AG08395 (cell line): ENCODE results near the gene NACC2.

Experiments
- DNase-seq: peaks from one replicate; pipeline ENCODE4 v3.0.0; 2012; ENCODE audit warnings: mixed read lengths, low spot score

Gene NACC2, protein sequence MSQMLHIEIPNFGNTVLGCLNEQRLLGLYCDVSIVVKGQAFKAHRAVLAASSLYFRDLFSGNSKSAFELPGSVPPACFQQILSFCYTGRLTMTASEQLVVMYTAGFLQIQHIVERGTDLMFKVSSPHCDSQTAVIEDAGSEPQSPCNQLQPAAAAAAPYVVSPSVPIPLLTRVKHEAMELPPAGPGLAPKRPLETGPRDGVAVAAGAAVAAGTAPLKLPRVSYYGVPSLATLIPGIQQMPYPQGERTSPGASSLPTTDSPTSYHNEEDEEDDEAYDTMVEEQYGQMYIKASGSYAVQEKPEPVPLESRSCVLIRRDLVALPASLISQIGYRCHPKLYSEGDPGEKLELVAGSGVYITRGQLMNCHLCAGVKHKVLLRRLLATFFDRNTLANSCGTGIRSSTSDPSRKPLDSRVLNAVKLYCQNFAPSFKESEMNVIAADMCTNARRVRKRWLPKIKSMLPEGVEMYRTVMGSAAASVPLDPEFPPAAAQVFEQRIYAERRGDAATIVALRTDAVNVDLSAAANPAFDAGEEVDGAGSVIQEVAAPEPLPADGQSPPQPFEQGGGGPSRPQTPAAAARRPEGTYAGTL

DNA sequence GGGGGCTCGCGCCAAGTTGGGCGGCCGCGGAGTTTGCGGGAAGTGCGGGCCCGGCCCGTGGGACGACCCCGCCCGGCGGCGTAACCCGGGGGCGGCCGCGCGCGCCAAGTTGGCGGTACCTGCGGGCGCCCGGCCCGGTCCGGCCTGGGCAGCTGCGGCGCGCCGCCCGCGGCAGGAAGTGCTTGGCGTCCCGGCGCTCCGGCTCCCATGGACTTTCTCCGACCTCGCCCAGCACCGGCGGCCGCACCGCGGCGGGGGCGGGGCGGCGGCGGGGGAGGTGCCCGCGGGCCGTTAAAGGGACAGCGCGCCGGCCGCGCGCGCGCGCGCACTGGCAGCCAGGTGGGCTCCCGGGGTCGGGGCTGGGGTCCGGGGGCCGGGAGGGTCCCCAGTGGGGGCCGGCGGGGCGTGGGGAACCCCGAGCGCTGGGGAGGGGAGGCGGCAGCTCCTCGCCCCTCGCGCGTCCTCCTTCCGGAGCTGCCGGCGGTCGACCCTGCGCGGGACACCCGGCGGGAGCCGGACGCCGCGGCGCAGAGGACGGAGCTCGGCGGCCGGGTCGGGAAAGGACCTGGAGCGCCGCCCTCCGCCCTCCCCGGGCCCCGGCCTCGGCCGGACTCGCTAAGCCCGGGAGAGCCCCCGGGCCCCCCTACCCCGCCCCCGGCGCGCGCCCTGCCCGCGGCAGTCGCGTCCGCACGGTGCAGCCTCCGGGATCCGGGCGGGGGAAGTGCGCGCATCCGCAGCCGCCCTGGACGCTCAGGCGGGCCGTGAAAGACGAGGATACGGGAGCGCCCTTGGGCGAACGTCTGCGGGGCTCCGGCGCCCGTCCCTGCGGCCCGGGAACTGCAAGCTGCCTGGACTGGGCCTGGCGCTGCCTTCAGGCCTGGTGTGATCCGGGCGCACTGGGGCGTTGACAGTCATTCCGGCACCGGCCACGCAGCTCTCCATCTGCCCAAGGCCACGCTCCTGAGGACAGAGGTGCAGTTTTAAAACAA lies at the start of gene NACC2:
Gene NACC2, minus strand, starts transcription at position 220 of the 989 bp plus-strand sequence. CDS start 44,768 bp downstream, outside the sequence.
- peak; percentile 85 for DNase-seq

DNA sequence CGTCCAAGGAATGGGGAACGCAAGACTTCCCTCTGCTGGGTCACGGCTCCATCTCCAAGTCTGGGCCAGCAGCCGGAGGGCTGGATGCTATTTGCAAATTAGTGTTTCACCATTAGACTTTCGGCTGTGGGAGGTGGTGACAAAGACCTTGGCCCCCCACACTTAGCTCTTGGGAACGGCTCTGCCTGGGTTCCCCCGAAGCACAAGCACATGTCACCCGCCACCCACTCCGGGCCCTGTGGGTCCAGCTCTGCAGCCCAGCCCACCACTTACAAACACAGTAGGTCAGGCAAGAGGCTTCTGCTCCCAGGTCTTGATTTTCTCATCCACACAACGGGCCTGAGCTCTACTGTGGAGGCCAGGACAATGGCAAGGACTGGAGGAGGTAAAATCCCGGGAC lies 49.4 kb upstream of the NACC2 start:
- DNase-seq, result no peak

DNA sequence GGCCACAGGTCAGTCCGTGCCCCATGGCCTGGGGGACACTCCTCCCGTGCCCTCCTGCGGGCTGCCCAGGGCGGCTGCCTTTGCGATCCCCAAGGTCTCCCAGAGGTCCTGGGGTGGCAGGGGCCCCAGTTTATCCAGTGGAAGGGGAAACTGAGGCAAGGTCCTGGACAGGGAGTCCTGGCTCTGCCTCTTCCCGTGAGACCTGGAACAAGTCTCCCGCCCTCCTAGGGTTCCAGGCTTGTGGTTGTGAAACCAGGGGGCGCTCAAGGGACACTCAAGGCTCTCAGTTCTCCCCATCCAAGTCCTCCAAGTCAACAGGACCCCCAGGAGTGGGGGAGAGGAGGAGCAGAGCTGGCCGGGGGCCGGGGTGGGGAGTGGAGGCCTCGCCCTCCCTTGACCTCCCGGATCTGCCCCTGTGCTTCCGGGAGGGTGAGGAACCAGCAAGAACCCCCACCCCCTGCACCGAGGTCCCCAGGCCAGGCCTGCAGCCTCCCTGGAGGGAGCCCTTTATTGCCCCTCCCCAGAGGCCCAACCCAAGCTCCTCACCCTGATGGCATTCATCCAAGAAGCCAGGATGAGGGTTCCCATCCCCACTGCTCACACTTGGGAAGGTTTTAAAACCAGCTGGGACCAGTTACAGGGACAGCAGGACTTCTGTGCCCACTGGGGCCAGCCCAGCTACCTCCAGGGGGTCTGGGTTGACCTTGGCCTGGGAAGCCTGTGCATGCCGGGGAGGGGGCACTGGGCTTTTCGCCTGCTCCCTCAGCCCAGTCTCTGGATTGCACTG lies 48.3 kb upstream of the NACC2 start:
- DNase-seq, result no peak

DNA sequence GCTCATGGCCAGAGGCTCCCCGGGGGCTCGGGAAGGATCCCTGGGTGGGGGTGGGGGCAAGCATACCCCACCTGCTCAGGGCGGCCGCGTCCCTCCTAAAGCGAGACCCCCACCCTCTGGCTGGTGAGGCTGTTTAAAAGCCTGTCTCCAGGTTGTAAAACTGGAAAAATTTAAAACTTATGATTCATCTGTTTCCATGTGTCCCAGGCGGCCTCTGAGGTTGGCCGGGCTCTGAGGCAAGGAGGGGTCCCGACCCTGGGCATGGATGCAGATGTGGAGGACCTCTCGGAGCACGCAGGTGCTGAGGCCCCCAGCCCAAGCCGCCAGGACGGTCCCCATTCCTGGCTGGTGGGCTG lies 47.7 kb upstream of the NACC2 start:
- DNase-seq, result no peak

DNA sequence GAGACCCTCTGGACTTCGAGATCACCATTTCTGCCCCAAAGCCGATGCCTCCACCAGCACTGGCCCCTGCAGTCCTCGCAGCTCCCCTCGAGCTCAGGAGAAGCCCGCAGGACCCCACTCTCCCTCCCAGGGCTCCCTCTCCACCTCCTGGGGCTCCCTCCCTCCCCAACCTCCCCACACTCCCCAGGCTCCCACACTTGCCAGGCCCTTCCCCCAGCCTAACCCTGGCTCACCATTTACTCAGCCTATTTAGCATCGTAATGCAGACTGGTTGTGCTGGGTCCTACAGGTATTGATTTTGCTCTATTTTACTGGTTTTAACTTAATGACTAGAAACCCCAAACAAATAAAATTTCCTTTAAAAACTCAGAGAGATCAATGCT lies 47.3 kb upstream of the NACC2 start:
- no peak for DNase-seq

DNA sequence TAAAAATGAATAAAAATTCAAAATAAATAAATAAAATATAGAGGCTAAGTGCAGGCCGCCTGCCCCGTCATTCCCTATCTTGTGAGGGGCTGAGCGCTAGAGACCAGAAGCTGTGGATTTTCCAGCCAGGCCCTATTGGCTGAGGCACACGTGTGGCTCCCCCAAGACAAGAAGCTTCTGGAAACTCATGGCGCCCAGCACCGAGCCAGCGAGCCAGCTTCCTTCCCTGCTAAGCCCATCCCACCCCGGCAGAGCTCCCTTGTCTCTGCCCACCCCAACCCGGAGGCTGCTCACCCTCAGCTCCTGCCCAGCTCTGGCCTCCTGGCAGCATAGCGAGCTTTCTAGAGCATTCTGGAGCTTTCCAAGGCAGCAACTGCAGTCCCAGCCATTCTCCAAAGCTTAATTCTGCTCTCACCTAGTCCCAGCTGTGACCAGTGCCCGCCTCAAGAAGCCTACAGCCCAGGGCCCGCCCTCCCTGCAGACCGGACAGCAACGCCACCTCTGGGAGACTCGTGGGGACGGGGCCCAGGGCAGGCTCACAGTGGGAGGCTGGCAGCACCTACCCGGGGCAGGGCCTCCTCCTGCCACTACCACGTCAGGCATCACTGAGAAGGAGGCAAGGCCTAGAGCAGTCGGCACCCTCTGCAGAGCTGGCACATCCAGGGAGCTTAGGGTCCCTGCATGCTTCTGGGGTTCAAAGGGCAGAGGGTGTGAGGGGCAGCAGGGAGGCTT lies 46.8 kb upstream of the NACC2 start:
- no peak for DNase-seq

DNA sequence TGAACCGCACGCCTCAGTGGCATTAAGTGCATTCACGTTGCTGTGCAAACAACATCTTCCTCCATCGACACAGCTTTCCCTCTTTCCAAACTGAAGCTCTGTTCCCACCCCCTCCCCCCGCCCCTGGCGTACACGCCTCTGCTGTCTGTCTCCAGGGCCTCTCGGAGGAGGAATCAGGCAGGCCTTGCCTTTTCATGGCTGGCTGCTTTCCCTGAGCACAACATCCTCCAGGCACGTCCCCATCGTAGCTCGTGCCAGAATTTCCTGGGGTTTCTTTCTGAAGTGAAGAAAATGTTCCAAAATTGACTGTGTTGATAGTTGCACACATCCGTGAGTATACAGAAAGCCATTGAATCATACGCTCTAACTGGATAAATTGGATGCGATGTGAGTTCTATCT lies 45.9 kb upstream of the NACC2 start:
- no peak for DNase-seq

DNA sequence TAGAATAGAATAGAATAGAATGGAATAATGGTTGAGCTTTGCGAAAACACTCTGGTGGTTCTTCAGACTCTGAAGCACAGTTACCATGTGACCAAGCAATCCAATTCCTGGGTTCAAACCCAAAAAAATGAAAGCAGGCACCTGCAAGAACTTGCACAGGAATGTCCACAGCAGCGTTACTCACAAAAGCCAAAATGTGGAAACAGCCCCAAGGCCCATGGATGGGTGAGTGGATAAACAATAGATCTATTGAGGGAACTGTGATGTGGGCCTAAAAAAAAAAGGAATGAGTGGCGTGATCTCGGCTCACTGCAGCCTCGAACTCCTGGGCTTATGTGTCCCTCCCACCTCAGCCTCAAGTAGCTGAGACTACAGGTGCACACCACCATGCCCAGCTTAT lies 45.0 kb upstream of the NACC2 start:
- no peak for DNase-seq

DNA sequence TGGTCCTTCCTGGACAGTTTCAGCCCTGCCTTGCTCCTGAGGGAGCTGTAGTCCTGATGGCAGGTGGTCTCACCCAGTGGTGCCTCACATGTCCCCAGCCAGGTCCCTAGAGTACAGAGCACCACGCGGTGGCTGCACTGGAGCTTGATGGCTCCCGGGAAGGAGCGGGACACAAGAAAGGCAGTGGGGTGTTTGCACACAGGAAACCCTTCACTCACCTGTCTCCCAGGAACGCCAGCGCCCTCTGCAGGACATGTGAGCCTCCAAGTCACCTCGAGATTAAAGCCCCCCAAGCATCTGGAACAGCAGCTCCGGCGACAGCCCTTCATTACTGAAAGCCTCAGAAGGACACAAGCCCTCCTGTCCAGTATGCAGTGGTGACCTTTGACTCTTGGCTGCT lies 43.5 kb upstream of the NACC2 start:
- DNase-seq, result no peak

DNA sequence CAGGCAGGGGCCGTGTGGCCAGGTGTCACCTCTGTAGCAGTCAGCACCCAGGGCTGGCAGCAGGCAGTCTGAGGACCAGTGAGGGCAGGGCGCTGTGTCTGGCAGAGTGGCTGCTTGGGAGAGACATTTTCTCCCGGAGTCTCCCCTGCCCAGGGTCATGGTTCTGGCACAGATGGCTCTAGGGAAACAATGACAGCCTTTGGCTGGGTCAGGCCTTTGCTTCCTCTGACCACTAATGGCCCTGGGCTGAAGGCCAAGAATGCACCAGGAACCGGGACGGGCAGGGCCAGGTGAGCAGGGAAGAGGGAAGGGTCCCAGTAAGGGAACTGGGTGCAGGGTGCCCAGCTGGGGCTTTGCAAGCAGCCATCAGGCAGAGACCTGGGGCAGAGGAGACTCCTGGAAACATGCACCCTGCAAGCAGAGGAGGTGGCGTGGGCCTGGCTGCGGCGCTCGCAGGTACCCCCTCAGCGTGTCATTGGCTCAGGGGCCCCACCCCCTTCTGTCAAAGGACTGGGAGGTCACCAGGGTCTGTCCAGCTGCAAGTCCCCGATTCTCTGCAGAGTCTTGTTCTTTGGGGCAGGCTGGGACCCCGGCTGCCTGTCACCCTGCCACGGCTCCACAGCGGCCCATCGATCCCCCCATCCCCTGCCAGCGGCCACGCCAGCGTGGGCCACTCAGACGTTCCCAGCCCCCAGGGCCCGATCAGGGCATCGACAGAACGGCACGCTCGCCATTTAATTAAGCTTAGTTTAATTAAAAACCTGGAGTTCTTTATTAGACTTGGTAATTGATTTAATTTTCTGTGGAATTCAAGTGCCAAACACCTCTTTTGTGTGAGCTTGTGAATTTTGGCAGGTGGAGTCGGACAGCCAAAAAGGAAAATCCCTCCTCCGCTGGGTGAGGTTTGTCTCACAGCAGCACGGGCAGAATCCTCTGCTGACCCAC lies 42.5 kb upstream of the NACC2 start:
- no peak for DNase-seq

DNA sequence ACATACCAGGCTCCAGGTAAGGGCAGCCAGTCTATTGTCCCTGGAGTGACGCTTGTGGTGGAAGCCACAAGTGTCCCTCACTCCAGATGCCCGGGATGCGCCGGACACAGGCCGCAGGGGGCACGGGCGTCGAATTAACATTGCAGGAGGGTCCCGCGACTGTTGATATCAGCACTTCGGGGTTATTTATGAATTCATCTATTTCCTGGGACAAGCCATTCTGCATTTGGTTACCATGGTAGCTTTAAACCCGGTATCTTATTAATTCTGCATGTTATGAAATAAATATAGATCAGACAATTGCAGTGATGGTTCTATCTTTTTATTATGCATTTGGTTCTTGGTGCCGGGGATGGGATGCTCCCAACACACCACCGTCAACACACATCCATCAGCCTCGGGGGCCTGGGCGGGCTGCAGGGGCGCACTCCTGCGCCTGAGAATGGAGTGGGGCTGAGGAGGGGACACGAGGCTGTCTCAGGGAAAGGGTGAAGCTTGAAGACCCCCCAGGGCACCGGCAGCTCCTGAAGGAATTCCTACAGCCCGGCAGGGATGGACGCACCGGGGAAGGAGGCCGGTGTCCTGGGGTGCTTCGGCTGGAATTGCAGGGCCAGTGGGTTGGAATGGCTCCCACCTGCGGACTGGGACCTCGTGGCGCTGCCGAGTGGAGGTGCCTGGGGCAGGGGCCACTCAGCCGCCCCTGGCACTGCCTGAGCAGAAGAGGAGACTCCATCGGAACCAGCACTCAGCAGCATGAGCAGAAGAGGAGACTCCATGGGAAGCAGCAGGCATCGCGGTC lies 41.2 kb upstream of the NACC2 start:
- DNase-seq, result no peak

DNA sequence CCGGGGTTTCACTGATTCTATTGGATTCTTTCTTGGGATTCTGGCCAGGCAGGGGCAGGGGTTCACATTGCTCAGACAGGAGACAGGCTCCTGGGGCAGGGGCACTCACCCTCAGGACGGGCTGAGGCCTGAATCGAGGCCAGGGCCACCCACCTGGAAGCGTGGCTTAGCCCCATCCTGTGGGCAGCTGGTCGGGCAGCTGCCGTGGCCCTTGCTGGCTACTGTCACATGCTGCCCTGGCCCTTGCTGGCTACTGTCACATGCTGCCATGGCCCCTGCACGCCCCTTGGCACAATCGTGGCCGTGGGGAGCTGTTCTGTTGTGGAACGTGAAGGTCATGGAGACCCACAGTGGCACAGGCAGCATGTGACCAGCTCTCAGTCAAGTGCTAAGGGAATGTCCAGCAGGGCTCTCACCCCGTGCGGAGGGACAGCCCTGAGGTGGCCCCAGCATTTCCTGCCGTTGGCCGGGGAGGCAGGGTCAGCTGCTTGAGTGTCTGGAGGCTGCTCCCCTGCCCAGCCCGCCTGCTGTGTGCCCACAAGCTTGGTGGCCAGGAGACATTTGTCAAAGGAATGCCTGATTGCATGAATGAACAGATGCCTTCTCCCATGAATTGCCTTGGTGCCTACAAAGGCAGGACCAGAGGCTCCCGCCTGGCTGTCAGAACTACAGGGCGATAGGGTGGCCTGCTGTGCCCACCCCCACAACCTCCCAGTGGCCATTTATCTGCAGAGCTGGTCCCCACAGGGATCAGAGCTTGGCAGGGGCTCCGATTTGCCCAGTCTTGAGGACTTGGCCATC lies 40.4 kb upstream of the NACC2 start:
- DNase-seq, result no peak

DNA sequence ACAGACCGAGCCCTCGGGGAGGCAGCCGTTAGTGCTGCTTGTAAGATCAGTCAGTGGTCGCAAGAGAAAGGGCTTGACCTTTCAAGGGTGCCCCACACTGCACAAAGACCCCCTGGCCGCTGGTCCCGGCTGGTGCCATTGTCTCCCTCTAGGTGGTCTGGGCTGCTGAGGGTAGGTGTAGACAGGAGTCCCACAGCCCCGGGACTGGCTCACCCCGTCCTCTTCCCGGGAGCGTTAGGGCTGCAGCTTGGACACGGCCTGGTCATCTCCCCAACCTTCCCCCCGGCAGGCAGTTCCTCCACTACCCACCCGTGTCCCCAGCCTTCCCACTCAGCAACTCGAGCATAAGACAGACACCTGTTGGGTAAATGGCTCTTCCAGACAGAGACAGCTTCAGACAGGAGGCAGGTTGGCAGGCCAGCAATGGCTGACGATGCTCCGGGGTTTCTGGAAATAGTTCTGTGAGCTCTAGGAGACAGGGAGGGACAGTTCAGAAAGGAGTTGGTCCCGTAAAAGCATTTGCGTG lies 38.9 kb upstream of the NACC2 start:
- DNase-seq, result no peak

DNA sequence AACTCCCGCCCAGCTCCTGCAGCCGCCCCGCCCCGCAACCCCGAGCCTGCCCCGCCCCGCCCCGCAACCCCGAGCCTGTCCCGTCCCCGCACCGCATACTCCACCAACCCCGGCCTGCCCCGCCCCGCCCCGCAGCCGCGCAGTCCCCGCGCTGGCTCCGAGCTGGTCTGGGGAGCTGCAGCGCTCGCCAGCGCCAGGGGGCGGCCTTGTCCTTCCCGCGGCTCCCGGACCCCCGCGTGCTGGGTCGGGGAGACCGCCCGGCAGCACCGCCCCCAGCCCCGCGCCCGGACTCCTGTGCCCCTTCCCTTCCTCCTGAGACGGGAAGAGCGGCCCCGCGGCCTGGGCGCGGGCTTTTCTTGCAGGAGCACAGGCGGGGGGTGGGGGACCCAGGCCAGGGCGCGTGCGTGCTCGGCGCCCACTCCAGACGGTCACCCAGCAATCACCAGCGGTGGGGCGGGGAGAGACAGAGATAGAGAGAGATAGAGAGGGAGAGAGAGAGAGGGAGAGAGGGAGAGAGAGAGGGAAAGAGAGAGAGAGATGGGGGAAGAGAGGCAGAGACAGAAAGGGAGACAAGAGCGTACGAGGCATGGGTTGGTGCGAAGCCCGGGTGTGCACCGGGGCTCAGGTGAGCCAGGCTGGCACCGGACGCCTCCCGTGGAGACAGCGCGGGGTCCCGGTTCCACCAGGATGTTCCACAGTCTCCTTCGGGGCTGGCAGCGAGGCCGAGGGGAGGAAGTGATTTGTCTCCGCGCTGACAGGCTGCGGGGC lies 38.3 kb upstream of the NACC2 start:
- DNase-seq, result peak; percentile 46

DNA sequence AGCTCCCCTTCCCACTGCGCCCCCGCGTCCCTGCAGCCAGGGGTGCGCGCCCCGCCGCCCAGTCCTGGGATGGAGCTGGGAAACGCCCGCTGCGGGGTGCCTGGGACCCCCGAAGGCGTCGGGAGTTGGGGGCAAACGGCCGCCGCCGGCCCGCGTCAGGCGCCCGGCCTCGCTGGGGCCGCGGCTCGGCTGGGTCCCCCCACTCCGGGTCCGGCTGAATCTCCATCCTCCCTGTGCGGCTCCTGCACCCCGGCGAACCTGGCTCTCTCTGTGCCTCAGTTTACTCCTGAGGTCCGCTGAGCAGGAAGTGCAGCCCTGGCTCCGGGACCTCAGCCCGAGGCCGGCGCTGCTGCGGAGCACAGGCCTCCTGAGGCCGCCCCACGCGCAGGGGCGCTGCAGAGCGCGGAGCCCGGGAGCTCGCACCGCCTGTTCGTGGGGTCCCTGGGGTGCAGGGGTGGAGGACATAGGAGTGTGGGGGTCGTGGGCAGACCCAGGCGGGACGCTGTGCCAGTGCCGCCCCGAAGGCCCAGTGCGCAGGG lies 37.5 kb upstream of the NACC2 start:
- DNase-seq, result no peak

DNA sequence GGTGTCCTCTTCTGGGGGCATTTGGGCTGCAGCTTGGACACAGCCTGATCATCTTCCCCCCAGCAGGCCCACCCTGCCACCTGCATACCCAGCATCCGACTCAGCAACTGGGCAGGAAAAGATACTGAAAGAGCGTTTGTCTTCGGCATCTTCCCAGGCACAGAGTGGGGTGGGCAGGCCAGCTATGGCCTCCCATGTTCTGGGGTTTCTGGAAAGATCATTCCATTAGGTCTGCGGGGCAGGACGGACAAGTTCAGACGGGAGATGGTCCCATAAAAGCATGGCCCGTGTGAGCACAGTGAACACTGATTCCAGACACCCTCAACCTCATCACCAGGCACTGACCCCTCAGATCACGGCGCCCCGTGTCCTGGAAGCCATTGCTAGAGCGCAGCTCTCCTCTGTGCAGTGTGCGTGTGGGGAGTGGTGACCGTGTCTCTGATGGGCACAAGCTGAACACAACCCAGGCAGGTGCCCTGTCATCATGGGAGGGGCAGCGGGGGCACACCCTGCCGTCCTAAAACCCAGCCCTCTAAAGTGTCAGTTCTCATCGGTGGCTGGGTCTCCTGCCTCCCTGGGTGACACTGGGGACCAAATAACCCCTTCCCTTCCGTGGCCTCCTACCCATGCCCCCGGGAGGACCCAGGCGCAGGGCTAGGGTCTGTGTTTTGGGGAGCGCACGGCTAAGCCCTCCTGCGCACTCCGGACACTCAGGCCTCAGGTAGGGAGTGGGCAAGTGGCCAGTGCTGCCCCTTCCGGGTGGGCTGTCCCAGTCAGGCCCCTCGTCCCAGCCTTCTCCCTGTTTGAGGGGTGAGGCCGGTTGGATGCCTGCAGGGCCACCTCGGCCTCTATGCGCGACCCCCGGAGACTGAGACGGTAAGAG lies 36.8 kb upstream of the NACC2 start:
- DNase-seq, result no peak
